Measurements from ENCODE around the gene NKX2-3.

DNA sequence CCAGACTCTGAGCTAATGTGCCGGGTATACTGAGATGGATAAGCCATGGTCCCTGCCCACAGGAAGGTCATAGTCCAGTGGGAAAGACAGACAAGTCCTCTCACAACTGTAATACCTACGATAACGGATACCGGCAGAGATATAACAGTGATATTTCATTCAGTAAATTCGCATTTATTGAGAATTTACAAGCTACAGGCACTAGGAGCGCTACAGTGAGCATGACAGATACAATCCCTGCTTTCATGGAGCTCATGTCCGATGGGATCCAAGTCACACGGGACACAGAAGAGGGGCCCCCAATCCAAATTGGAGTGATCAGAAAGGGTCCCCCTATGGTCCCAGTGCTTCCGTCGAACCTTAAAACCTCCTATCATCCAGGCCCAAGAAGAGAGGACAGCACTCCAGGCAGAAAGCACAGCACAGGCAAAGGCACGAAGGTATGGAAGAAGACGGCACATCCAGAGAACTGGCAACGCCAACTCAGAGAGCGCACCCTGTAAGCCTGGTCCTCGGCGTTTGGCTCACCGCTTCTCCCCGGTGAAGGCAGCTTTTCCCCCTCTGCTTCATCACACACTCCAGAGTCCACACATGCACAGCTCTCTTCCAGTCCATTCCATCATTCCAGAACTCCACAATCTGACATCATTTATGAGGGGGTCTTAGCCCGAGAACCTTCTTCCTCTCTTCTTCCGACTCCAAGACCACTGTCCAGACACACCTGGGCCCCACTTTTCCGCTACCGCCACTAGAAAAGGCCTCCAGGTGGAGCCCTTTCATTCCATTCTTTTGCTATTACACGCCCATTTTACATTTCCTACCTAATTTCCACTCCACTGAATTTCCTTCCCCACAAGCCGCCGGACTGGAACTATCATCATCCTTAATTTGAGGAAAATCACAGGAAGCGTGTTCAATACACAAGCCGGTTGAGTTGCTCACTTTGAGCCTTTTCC, 47.8 kb upstream of the NKX2-3 start:
- no peak for TF ChIP-seq POLR2A (IDR thresholded peaks at IDR 0.05)
- TF ChIP-seq CTCF (IDR thresholded peaks at IDR 0.05), result peak in 1 of 4 experiments; percentile 17
- no peak for TF ChIP-seq POLR2AphosphoS5 (IDR thresholded peaks at IDR 0.05)

Measured in prostate gland (tissue), 2 donors.